ENCODE results near the gene KCNMB4. TPM values are rescaled to one million over a fixed set of nuclear protein-coding genes. Genes with fewer than 3 reads are reported as not detected.

KCNMB4 gene
- total RNA-seq, result 0.43 and 0.60 TPM in 2 replicates

GRCh38 chr12:70365648-70366518 is at the start of gene KCNMB4:
KCNMB4 (plus strand) TSS chr12:70366290; CDS start chr12:70366735, 445 bp downstream.

Other genes with a start within 250 kb of the KCNMB4 start
- gene CNOT2, start 122.9 kb upstream of the KCNMB4 start, total RNA-seq, result 91.1 and 137 TPM in 2 replicates